HepG2 (cell line): ENCODE results near the gene CLIP2. TPM values are rescaled to one million over a fixed set of nuclear protein-coding genes. Genes with fewer than 3 reads are reported as not detected.

Source experiments
- CBX2 ChIP-seq, 2 experiments: fragments of 200-600 bp in 1 of 2; sonication (generic); formaldehyde crosslinking in 1 of 2; IDR thresholded peaks; 2 replicates each; pipeline versions ENCODE4 v1.7.0 to v1.8.1; 2018 to 2022; ENCODE audit warnings: low read depth in 2 of 2, low read length in 1 of 2, mild to moderate bottlenecking in 1 of 2, missing genetic modification reagents in 1 of 2
- EED ChIP-seq: sonication (generic); formaldehyde crosslinking; IDR thresholded peaks from 2 replicates; pipeline ENCODE4 v1.5.0; 2020; ENCODE audit warnings: mild to moderate bottlenecking, missing genetic modification reagents
- GTF3A ChIP-seq: sonication (generic); formaldehyde crosslinking; conservative IDR thresholded peaks from 2 replicates; pipeline ENCODE4 v1.4.0; 2020; ENCODE audit warnings: mild to moderate bottlenecking, missing genetic modification reagents
- HOXA5 ChIP-seq: sonication (generic); formaldehyde crosslinking; IDR thresholded peaks from 2 replicates; pipeline ENCODE4 v1.4.0; 2020; ENCODE audit warnings: missing genetic modification reagents
- IRF2 ChIP-seq: IDR thresholded peaks from 2 replicates; pipeline ENCODE4 v1.6.1; 2018; ENCODE audit warnings: missing genetic modification reagents, missing compliant biosample characterization
- MBNL3 ChIP-seq: fragments of 250-450 bp; sonication (Bioruptor Pico); conservative IDR thresholded peaks from 2 replicates; pipeline ENCODE4 v1.8.0; 2022; ENCODE audit warnings: mild to moderate bottlenecking, inconsistent platforms
- MEIS1 ChIP-seq: sonication (generic); formaldehyde crosslinking; IDR thresholded peaks from 2 replicates; pipeline ENCODE4 v1.9.0; 2021; ENCODE audit warnings: mild to moderate bottlenecking, missing genetic modification reagents, moderate library complexity, borderline replicate concordance
- PHB2 ChIP-seq: fragments of 450-650 bp; IDR thresholded peaks from 2 replicates; pipeline ENCODE4 v1.6.1; 2018; ENCODE audit not compliant: partially characterized antibody
- REPIN1 ChIP-seq: sonication (generic); formaldehyde crosslinking; IDR thresholded peaks from 2 replicates; pipeline ENCODE4 v1.8.0; 2022; ENCODE audit warnings: missing genetic modification reagents, low read depth, mild to moderate bottlenecking, borderline replicate concordance
- REXO4 ChIP-seq: sonication (generic); formaldehyde crosslinking; IDR thresholded peaks from 2 replicates; pipeline ENCODE4 v1.8.0; 2022; ENCODE audit warnings: missing genetic modification reagents, mild to moderate bottlenecking, borderline replicate concordance
- RNF2 ChIP-seq: fragments of 450-650 bp; conservative IDR thresholded peaks from 2 replicates; pipeline ENCODE4 v1.6.1; 2016; ENCODE audit warnings: low read depth
- SMC3 ChIP-seq: IDR thresholded peaks from 2 replicates; pipeline ENCODE4 v1.6.1; 2011; ENCODE audit warnings: low read length, improper control_type of control experiment
- TEAD2 ChIP-seq: sonication (generic); formaldehyde crosslinking; IDR thresholded peaks from 2 replicates; pipeline ENCODE4 v1.9.0; 2021; ENCODE audit warnings: missing genetic modification reagents
- ZBTB21 ChIP-seq: sonication (generic); formaldehyde crosslinking; IDR thresholded peaks from 2 replicates; pipeline ENCODE4 v1.4.0; 2020; ENCODE audit warnings: missing genetic modification reagents
- ZFP36 ChIP-seq: fragments of 150-350 bp; IDR thresholded peaks from 2 replicates; pipeline ENCODE4 v1.6.1; 2018; ENCODE audit warnings: borderline replicate concordance, low read length, low read depth; ENCODE audit not compliant: partially characterized antibody
- ZNF160 ChIP-seq: sonication (generic); formaldehyde crosslinking; IDR thresholded peaks from 2 replicates; pipeline ENCODE4 v1.8.0; 2022; ENCODE audit warnings: mild to moderate bottlenecking, inconsistent platforms, missing genetic modification reagents
- ZNF282 ChIP-seq: fragments of 450-650 bp; IDR thresholded peaks from 2 replicates; pipeline ENCODE4 v1.6.1; 2018; ENCODE audit not compliant: partially characterized antibody
- ZNF766 ChIP-seq: sonication (generic); formaldehyde crosslinking; IDR thresholded peaks from 2 replicates; pipeline ENCODE4 v1.5.0; 2020; ENCODE audit warnings: missing genetic modification reagents, borderline replicate concordance
- ZNF850 ChIP-seq: sonication (generic); formaldehyde crosslinking; conservative IDR thresholded peaks from 2 replicates; pipeline ENCODE4 v1.9.0; 2021; ENCODE audit warnings: mild to moderate bottlenecking, missing genetic modification reagents
- polyA plus RNA-seq, 8 experiments: library from polyadenylated mRNA; depleted of rRNA in 3 of 8; stranded (reverse) in 7 of 8; unstranded in 1 of 8; fragments of >200 nt; fragmentation: Illumina TruSeq in 4 of 8; extraction: Trizol in 4 of 8; gene quantifications; 2 replicates each; pipeline versions ENCODE4 v1.2.1 to v1.2.3, GENCODE V29; 2011 to 2016; ENCODE audit warnings: low read depth in 4 of 8, missing spikeins in 1 of 8, mixed read lengths in 1 of 8; ENCODE audit not compliant: insufficient read depth in 1 of 8
- total RNA-seq, 5 experiments: library from RNA; depleted of rRNA; stranded (reverse); fragments of >200 nt; fragmentation: Illumina TruSeq; extraction: Trizol; gene quantifications; 2 replicates each; pipeline ENCODE4 v1.2.3, GENCODE V29; 2016; ENCODE audit warnings: low read depth in 1 of 5
- TF ChIP-seq, protein P1 (sequence below): IDR thresholded peaks from 2 replicates; pipeline ENCODE4 v1.6.1; 2016
- TF ChIP-seq, protein P2 (sequence below), 2 experiments: sonication (generic) in 1 of 2; formaldehyde crosslinking in 1 of 2; IDR thresholded peaks; 2 replicates each; pipeline versions ENCODE4 v1.6.1 to v1.9.0; 2014 to 2022; ENCODE audit warnings: antibody characterized with exemption in 1 of 2, borderline replicate concordance in 1 of 2, inconsistent platforms in 1 of 2, low read depth in 1 of 2, missing genetic modification reagents in 1 of 2
- TF ChIP-seq, protein P3 (sequence below): sonication (generic); formaldehyde crosslinking; IDR thresholded peaks from 2 replicates; pipeline ENCODE4 v1.8.0; 2022; ENCODE audit warnings: missing genetic modification reagents, mild to moderate bottlenecking, moderate library complexity, borderline replicate concordance

CLIP2 gene
- total and polyA plus RNA-seq, 2 of the 13 experiments (the other 11 are each of a cell fraction or from before 2014, with no cell fraction given): 6.5 to 17.4 TPM

DNA sequence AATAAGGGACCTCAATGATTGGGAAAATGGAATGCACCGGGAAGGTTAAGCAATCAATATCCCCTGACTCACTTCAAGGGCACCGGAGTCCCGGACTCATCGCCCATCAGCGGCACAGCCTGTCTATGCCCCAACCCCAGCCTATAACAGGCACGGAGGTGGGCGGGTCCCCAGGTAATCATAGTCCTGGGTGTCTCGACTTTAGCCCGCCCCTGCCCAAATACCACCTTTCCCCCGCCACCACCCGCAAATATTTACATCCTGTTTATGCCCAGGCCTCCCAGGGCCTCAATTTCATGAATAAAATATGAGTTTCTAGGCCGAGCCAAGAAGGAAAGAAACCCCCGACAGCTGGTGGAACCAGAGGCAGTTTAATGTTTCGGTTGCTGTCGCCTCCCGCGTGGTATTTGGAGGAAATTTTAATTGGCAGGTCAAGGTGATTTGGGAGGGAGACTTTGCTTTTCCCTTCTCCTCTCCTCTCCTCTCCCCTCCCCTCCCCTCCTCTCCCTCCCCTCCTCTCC lies 19.4 kb upstream of the CLIP2 start (continued):
- TF ChIP-seq, protein P1, sequence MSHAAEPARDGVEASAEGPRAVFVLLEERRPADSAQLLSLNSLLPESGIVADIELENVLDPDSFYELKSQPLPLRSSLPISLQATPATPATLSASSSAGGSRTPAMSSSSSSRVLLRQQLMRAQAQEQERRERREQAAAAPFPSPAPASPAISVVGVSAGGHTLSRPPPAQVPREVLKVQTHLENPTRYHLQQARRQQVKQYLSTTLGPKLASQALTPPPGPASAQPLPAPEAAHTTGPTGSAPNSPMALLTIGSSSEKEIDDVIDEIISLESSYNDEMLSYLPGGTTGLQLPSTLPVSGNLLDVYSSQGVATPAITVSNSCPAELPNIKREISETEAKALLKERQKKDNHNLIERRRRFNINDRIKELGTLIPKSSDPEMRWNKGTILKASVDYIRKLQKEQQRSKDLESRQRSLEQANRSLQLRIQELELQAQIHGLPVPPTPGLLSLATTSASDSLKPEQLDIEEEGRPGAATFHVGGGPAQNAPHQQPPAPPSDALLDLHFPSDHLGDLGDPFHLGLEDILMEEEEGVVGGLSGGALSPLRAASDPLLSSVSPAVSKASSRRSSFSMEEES (CRISPR knock-in tag): no peak
- TF ChIP-seq MBNL3 (CRISPR knock-in tag): no peak
- TF ChIP-seq PHB2: no peak
- TF ChIP-seq IRF2: no peak
- no peak for TF ChIP-seq ZNF766 (CRISPR knock-in tag)
- TF ChIP-seq, protein P2, sequence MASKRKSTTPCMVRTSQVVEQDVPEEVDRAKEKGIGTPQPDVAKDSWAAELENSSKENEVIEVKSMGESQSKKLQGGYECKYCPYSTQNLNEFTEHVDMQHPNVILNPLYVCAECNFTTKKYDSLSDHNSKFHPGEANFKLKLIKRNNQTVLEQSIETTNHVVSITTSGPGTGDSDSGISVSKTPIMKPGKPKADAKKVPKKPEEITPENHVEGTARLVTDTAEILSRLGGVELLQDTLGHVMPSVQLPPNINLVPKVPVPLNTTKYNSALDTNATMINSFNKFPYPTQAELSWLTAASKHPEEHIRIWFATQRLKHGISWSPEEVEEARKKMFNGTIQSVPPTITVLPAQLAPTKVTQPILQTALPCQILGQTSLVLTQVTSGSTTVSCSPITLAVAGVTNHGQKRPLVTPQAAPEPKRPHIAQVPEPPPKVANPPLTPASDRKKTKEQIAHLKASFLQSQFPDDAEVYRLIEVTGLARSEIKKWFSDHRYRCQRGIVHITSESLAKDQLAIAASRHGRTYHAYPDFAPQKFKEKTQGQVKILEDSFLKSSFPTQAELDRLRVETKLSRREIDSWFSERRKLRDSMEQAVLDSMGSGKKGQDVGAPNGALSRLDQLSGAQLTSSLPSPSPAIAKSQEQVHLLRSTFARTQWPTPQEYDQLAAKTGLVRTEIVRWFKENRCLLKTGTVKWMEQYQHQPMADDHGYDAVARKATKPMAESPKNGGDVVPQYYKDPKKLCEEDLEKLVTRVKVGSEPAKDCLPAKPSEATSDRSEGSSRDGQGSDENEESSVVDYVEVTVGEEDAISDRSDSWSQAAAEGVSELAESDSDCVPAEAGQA (IDR thresholded peaks at IDR 0.05; ENCODE audit: low read depth): no peak
- TF ChIP-seq, protein P2 (CRISPR knock-in tag; IDR thresholded peaks at IDR 0.05; ENCODE audit: borderline replicate concordance): no peak
- TF ChIP-seq TEAD2: no peak
- no peak for TF ChIP-seq ZNF850 (CRISPR knock-in tag)
- TF ChIP-seq HOXA5 (CRISPR knock-in tag): no peak
- TF ChIP-seq ZNF160: no peak
- TF ChIP-seq EED (CRISPR knock-in tag): no peak
- TF ChIP-seq, protein P3, sequence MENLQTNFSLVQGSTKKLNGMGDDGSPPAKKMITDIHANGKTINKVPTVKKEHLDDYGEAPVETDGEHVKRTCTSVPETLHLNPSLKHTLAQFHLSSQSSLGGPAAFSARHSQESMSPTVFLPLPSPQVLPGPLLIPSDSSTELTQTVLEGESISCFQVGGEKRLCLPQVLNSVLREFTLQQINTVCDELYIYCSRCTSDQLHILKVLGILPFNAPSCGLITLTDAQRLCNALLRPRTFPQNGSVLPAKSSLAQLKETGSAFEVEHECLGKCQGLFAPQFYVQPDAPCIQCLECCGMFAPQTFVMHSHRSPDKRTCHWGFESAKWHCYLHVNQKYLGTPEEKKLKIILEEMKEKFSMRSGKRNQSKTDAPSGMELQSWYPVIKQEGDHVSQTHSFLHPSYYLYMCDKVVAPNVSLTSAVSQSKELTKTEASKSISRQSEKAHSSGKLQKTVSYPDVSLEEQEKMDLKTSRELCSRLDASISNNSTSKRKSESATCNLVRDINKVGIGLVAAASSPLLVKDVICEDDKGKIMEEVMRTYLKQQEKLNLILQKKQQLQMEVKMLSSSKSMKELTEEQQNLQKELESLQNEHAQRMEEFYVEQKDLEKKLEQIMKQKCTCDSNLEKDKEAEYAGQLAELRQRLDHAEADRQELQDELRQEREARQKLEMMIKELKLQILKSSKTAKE (CRISPR knock-in tag): no peak
- no peak for TF ChIP-seq CBX2 (IDR thresholded peaks at IDR 0.05; ENCODE audit: low read depth, low read length)
- TF ChIP-seq CBX2 (CRISPR knock-in tag; IDR thresholded peaks at IDR 0.05; ENCODE audit: low read depth): no peak
- TF ChIP-seq RNF2: no peak
- TF ChIP-seq GTF3A (CRISPR knock-in tag): no peak
- no peak for TF ChIP-seq REPIN1 (CRISPR knock-in tag)
- no peak for TF ChIP-seq ZFP36
- TF ChIP-seq ZNF282: no peak
- TF ChIP-seq ZBTB21 (CRISPR knock-in tag): no peak
- TF ChIP-seq REXO4: no peak
- peak; percentile 6; the same call in 1 of the 2 replicates for TF ChIP-seq SMC3
- no peak for TF ChIP-seq MEIS1
